A673 (cell line): Measurements from ENCODE around the gene RPL31. TPM values are rescaled to one million over a fixed set of nuclear protein-coding genes. Genes with fewer than 3 reads are reported as not detected.

Experiments
- BruUV-seq: library from RNA; stranded (reverse); fragments of 400-500 nt; replicated peaks from 2 replicates; lab custom pipeline; 2021; lab: Mats Ljungman, UMichigan
- CTCF ChIA-PET: fragments of 300-600 bp; sonication (Branson Sonifier 250); formaldehyde crosslinking; loops from one replicate; lab custom pipeline; 2022; ENCODE audit warnings: antibody characterized with exemption; lab: Charles Lee
- POLR2A ChIA-PET: fragments of 300-600 bp; sonication (Branson Sonifier 250); formaldehyde crosslinking; loops from one replicate; lab custom pipeline; 2022; ENCODE audit warnings: antibody characterized with exemption; ENCODE audit not compliant: low non-redundant PET; lab: Charles Lee
- DNase-seq: peaks from one replicate; pipeline ENCODE4 v3.0.0-alpha.2; 2015; ENCODE audit warnings: low spot score
- H3K27ac ChIP-seq: fragments of 200-600 bp; sonication (generic); 2 replicates; pipeline ENCODE4 v1.5.1; 2016; ENCODE audit warnings: mixed run types, low read depth, mild to moderate bottlenecking, mixed read lengths, antibody characterized with exemption, low read length; ENCODE audit not compliant: poor library complexity, severe bottlenecking
- H3K27me3 ChIP-seq: fragments of 200-600 bp; sonication (generic); replicated peaks from 2 replicates; pipeline ENCODE4 v1.6.1; 2017; ENCODE audit warnings: mixed run types, low read depth, mild to moderate bottlenecking, mixed read lengths, antibody characterized with exemption, low read length; ENCODE audit not compliant: insufficient read depth, poor library complexity
- H3K36me3 ChIP-seq: fragments of 200-600 bp; sonication (generic); 2 replicates; pipeline ENCODE4 v1.6.1; 2016; ENCODE audit warnings: mixed run types, mild to moderate bottlenecking, mixed read lengths, antibody characterized with exemption, low read length; ENCODE audit not compliant: insufficient read depth, poor library complexity, severe bottlenecking
- H3K4me1 ChIP-seq: fragments of 200-600 bp; sonication (generic); 2 replicates; pipeline ENCODE4 v1.6.1; 2017; ENCODE audit warnings: mixed run types, mild to moderate bottlenecking, mixed read lengths, antibody characterized with exemption, low read length; ENCODE audit not compliant: insufficient read depth, poor library complexity, severe bottlenecking
- H3K4me3 ChIP-seq: fragments of 200-600 bp; sonication (generic); 2 replicates; pipeline ENCODE4 v1.5.1; 2016; ENCODE audit warnings: low read depth, mixed run types, mild to moderate bottlenecking, mixed read lengths, low read length; ENCODE audit not compliant: poor library complexity, severe bottlenecking
- H3K9me3 ChIP-seq: fragments of 200-600 bp; sonication (generic); 2 replicates; pipeline ENCODE4 v1.6.1; 2016; ENCODE audit warnings: mixed run types, low read depth, mild to moderate bottlenecking, mixed read lengths, antibody characterized with exemption, low read length; ENCODE audit not compliant: poor library complexity, severe bottlenecking
- EZH2 ChIP-seq: fragments of 200-600 bp; sonication (generic); IDR thresholded peaks from 2 replicates; pipeline ENCODE4 v1.6.1; 2017; ENCODE audit warnings: borderline replicate concordance, low read depth, mild to moderate bottlenecking, mixed read lengths, antibody characterized with exemption, low read length; ENCODE audit not compliant: poor library complexity, severe bottlenecking
- intact Hi-C: fragments of 100-400 bp; cut with micrococcal nuclease; formaldehyde crosslinking; loops from one replicate; pipeline ENCODE4 v1.10.0; 2022; ENCODE audit not compliant: unreplicated experiment
- total RNA-seq: library from RNA; stranded (reverse); gene quantifications from 2 replicates; pipeline ENCODE4 v1.2.3, GENCODE V29; 2021
- TF ChIP-seq, protein P1 (sequence below): fragments of 300-800, 200-600 bp; sonication (generic); conservative IDR thresholded peaks from 2 replicates; pipeline ENCODE4 v1.5.1; 2017; ENCODE audit warnings: low read depth, mild to moderate bottlenecking, antibody characterized with exemption, low read length, moderate library complexity, mixed read lengths

The RPL31 gene
- total RNA-seq, 1 experiment from 2014 or later, result 1,196 TPM

DNA sequence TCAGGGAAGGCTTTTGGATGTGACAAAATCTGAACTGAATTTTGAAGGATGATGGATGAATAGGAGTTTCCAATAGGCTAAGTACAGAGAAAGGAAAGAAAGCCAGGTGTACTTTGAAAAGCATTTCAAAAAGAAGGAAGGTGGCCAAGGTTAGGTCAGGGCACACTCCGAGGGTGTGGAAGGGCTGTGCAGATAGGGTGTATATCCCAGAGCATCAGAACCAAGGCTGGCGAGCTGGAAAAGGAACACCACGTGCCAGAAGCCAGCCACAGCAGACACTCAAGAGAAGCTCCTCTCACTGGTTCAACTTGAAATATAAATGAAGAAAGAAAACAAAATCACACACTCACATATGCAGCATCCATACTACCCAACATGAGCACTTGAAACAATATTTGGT is 51.0 kb downstream of the RPL31 start:
- no peak for DNase-seq
- Histone ChIP-seq H3K27ac (no peak overlapping the region), H3K4me1 (no peaks in the 10 kb centered on the region), H3K36me3 (no peaks in the 10 kb centered on the region), H3K27me3 (no peaks in the 10 kb centered on the region), H3K9me3 (no peaks in the 10 kb centered on the region), H3K4me3 (no peak overlapping the region)
- TF ChIP-seq, protein P1, sequence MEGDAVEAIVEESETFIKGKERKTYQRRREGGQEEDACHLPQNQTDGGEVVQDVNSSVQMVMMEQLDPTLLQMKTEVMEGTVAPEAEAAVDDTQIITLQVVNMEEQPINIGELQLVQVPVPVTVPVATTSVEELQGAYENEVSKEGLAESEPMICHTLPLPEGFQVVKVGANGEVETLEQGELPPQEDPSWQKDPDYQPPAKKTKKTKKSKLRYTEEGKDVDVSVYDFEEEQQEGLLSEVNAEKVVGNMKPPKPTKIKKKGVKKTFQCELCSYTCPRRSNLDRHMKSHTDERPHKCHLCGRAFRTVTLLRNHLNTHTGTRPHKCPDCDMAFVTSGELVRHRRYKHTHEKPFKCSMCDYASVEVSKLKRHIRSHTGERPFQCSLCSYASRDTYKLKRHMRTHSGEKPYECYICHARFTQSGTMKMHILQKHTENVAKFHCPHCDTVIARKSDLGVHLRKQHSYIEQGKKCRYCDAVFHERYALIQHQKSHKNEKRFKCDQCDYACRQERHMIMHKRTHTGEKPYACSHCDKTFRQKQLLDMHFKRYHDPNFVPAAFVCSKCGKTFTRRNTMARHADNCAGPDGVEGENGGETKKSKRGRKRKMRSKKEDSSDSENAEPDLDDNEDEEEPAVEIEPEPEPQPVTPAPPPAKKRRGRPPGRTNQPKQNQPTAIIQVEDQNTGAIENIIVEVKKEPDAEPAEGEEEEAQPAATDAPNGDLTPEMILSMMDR, result no peak
- TF ChIP-seq EZH2, result no peak
- ChIA-PET CTCF (no interaction called here), POLR2A (no interaction called here)
- intact Hi-C loops, result no loop called here
- no TSS peak for BruUV-seq

Other genes starting within 250 kb of the RPL31 start
- gene NPAS2, start 182.2 kb upstream of the RPL31 start, total RNA-seq, result 9.4 and 10.8 TPM in 2 replicates
- 5.1 and 8.6 TPM in 2 replicates for gene TBC1D8, start 149.1 kb downstream of the RPL31 start, total RNA-seq